Embryonic facial prominence (tissue), 1 donor: ENCODE results near the gene IL11RA.

Experiments
- DNase-seq: peaks from one replicate; pipeline ENCODE4 v3.0.0-alpha.2; 2016; ENCODE audit errors: extremely low spot score

Gene IL11RA

DNA sequence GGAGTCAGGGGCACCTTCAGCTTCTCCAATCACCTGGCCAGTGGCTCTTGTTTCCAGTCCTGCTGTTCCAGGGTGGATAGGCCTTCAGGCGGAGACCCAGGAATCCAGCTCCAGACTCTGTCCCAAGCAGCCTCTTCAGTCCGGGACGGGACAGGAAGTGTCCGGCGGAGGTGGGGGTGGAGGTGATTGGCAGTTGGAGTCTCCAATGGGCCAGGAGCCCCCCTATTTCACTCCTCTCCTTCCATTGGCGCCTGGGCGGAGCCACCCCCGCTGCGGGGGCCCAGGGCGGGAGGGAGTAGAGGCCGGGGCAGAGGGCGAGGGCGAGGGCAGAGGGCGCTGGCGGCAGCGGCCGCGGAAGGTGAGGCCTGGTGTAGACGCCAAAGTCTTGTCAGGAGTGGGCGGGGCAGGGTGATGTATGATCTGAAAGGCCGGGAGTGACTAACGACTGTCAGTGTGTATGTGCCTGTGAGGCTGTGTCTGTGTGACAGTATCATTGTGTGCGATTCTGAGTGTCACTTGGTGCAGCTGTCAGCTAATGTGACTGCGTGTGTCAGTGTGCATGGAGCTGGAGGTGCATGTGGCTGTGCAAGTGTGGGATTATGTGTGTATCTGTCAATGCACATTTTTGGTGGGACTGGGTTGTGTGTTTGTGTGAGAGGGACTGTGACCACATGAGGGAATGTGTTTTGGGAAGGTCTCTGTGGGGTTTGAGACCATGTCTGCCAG is at the start of gene IL11RA:
TSS of gene IL11RA (plus strand) at position 310 of the 726 bp plus-strand sequence. CDS start 3,033 bp downstream, outside the sequence.
- DNase-seq = no peak

DNA sequence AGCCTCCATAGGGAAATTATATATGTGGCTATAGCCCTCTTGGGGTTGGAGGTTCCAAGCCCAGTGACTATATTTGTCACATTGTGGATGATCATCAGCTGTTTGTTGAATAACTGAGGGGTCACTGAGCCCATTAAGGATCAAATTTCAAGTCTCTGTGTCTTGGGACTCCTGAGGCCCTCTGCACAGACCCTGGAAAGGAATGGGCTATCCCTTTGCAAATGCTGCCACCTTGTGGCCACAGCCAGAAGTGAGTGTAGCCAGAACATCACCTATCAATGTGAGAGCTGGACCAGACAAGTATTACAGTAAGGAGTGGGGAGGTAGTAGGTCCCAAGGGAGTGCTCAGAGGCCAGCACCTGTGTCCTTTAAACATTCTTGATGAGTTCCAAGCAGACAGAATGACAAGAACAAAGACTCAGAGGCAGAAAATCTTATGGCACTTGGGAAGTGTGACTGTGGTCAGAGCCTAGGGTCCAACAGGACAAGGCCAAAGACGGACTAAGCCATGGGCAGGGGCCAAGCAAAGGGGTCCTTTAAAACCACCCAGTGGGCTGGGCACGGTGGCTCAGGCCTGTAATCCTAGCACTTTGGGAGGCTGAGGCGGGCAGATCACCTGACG is 48.3 kb upstream of the IL11RA start:
- no peak for DNase-seq

DNA sequence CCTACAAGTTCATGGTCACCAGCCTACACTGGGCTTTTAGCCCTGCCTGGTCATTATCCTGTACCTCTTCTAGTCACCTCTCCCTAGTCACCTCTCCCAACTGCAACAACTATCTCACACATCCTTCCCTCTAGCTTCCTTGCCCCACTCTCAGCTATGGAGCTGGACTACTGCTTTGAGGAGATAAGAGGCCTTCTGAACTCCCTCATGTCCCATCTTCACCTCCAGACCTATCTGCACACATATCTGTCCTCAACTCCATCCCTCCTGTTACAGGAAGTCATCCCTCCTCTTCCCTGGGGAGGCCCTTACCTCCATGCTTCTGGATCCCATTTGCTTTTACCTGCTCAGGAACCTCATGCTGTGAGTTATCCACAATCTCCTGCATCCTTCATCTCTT is 45.8 kb upstream of the IL11RA start:
- no peak for DNase-seq

DNA sequence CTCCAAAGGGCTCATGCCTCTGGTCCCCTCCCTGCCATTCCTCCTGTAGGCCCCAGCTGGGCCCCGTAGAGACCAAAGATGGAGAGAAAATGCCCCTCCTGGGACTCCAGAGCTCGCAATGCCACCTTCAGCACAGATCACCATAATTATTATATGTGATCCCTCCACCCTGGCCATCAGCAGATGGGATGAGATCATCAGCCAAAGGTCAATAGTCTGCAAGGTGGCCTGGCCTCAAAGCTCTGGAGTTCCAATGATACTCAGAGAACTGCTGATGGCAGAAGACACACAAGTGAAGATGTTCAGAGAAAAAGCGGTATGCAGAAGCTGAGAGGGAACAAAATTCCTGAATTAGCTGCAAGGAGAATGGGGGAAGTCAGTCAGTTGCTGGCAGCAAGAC is 45.1 kb upstream of the IL11RA start:
- DNase-seq = no peak

DNA sequence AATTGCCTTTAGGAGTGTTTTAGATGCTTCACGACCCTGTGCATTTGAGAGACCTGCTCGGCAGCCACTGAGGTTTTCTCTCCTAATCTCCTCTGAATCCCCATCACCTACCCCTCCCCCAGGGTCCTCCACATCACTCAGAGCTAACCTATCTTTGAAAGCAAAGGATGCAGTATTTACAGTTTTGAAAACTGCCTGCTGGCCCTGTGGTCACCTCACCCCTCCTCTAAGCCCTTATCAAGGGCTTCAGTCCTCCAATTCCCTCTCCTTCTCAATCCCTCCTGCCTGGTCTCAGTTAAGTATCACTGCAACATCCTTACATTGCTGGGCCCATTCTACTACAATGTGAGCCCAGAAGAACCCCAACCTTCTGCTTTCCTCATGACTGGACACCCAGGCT is 44.7 kb upstream of the IL11RA start:
- no peak for DNase-seq

DNA sequence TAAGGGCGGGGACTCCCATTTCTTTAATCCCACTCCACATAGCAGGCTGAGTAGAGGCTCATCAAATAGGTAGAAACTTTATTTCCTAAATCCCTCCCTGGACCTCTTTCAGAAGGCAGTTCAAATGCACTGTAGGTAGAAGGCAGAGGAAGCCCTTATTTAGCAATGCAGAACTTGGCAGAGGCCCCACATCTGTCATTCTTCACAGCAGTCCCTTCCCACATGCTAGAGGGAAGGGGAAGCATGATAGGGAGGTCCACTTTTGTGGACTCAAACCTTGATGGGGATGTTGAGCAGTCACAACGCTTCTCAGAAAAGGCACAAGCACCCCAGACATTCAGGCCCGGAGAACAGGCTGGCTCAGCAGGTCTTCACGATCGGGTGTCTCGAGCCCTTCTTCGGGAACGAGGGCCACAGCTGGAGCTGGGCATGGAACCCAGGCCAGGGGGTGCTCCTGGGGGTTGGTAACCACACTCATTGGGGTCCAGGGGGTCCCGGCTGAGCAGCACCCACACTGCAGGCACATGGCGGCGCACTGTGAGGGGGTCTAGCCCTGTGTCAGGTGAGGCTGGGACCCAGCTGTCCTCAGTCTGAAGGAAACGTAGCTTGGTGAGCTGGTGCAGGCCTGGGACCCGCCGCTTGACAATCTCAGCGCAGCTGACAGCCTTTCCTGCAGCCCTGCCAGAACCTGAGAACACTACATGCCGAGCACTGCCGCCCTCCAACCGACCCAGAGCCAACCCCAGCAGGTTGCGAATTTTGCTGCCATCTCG is 41.4 kb upstream of the IL11RA start:
- DNase-seq = no peak

DNA sequence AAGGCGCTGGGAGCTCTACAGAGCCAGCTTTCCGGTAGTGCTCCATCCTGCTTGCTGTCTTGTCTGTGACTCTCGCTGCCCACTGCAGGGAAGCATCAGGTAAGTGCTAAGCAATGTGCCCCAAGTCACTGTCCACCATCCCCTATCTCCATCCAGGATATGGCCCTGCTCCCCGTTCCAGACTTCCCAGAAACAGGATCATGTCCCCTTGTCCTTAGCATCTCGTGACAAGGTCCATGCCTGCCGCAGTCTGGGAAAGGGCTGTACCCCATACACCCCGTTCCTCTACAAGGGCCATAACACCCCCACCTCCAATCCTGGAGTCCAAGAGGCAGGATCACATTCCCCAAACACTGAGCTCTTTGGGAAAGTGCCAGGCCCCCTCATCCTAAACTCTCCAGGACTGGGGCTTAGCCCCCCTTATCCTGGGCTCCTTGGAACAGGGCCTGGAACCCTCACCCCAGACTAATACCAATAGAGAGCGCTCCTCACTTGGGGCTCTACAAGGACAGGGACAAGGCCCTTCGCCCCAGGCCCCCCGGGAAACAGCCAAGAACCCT is 40.7 kb upstream of the IL11RA start:
- no peak for DNase-seq

DNA sequence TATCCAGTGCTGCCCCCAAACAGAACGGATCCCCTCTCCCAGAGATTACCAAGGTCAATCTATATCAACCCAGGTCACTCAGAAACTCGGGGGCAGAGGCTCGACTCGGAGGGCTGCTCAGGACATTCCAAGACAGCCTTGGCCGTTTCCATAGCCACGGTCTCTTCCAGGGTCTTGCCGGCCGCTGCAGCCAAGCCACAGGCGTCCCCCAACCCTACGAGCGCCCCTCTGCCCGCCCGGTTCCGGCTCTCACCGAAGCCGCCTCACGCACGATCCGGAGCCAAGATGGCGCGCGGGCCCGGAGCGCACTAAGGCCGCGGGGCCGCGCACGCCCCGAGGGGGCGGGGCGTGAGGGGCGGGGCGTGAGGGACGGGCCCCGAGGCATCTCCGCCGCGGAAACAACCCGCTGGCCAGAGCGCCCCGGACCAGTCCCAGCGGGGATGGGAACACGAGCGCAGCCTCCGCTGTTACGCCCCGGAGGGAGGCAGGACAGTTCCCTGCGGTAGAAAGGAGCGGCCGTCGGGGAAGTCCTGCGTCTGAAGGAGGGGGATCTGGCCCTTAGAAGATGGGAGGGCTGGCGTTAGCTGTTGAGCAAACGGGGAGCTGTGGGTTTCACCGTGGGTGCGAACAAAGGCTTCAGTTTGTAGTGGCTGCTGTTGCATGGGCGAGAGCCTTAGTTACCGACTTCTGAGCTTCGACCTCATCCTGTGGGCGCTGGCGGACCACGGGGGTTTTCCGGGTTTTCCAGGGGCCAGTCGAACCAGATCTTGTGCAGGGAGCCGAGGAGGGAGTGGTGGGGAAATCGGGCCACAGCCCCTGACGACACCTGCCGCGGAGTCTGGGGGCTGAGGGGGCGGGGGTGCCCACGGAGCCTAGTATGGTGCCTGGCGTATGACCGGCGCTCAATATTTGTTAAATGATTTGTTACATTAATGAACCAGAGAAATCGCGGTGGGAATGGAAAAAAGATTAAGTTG is 39.9 kb upstream of the IL11RA start, which contains the start of gene RPP25L:
TSS of gene RPP25L (minus strand) at position 287 of the 977 bp plus-strand sequence. CDS start 801 bp downstream, outside the sequence.
- no peak for DNase-seq

DNA sequence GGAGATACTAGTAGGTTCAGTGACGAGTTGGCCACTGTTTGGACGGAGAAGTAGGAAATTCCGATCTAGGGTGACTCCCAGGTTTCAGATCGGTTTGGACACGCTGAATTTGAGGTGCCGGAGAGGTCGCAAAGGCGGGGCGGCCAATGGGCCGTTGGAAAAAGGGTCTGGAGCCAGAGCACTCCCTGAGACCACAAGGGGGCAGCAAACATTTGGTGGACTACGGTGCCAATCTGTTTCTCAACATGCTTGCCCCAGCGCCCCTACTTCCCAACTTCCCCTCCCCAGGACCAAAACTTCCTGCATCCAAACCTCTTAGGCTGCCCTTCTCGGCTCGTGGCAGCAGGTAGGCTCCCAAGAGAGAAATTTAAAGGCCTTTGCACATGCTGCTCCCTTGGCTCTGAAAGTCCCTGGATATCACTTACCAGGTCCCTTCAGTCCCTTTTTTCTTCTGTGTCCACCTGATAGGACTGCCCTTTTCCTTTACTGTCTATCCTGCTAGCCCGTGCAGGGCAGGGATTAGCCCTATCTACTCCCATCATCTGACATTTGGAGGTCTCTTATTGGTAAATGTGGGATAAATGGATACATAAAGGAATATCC is 39.1 kb upstream of the IL11RA start:
- DNase-seq = no peak

DNA sequence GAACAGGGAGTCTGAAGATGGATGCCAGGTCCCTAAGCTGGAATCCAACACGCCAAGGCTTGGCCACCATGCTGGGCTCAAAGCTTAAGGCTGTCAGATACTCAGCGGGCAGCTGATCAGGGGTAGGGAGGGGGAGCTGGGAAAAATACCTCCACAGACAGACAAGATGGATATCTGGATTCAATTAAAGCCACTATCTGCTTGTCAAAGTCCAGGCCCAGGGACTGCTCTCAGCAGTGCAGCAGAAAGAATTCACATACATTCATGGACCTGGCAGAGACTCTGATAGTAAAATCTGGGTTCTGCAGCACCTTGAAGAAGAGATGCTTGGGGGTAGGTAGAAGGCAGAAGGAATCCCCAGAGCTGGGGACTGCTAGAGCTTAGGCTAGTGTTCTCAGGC is 36.9 kb upstream of the IL11RA start:
- DNase-seq = no peak

DNA sequence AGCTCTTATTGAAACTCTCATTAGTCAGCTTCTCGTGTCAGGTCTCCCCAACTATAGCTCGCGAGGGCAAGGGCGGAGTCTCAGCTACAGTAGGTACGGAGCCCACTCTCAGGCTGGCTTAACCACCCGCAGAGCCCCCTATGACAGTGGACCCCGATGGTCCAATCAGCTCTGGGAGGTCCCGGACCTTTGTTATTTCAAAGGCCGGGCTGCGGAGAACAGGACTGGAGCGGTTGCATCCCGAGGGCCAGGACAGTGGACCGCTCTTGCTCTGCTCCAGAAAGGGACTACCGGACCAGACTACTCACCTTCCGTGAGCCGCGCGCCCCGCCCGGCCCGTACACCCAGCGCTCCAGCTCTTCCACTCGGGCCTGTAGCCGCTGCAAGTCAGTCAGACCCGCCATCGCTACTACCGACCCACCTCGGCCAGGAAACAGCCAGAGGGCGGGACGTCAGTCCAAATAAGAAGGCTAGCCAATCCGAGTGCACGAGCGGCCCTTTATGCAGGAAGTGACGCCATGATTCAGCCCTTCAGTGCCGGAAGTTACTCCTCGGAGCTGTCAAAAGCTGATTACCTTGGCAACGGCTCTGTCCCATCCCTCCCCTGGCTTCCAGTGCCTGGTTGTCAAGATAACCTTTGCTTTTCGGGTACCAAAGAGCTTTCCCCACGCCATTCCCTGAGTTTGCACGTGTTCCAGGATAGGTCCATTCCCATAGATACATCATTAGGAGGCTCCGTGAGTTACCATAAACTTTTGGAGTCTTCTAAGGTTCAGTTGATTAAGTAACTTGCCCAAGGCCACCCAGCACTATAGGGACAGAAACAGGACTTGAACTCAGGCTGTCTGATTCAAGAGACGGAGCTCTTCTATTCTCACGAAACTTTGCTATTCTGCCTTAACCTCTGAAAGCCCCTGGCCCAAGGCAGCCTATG is 31.7 kb upstream of the IL11RA start, which contains the start of gene DCTN3:
TSS of gene DCTN3 (minus strand) at position 435 of the 934 bp plus-strand sequence. CDS start at position 404, 31 bp downstream.
- DNase-seq = peak; percentile 94

DNA sequence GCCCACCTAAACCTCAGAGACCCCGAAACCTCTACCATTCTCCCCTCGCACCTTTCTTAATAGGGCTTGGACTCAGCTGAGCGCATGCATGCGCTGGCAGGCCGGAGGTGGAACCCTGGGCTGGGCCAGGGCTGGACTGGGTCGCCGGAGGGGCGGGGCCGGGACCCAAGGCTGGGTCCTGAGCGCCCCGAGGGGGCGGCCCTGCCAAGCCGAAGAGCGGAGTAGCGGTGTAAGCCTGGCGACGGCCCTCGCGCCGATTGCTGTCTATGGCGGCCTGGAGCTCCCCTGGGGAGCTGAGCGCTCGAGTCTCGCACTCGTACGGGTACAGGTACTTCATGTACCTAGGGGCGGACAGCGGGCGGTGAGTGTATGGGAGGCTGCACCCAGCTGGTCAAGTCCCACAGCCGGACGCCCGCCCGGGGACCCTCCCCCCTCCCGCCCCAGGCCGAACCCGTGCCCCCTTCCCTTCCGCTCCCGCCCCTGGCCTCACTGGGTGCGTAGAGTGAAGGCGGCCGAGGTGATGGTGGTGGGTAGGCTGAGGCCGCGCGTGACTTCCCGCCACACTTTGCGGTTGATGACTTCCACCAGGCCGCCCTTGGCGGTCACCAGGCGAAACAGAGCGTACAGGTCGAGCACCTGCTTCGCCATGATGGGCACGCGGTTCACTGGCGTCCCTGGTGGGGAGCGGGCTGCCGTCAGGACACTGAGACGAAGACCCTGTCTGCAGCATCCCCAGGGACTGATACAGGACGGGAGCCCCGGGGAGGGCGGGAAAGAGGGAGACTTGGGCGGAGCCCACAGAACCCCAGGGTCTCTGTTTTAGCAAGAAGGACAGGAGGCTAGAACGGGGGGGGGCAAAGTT is 28.4 kb upstream of the IL11RA start:
- DNase-seq = no peak

DNA sequence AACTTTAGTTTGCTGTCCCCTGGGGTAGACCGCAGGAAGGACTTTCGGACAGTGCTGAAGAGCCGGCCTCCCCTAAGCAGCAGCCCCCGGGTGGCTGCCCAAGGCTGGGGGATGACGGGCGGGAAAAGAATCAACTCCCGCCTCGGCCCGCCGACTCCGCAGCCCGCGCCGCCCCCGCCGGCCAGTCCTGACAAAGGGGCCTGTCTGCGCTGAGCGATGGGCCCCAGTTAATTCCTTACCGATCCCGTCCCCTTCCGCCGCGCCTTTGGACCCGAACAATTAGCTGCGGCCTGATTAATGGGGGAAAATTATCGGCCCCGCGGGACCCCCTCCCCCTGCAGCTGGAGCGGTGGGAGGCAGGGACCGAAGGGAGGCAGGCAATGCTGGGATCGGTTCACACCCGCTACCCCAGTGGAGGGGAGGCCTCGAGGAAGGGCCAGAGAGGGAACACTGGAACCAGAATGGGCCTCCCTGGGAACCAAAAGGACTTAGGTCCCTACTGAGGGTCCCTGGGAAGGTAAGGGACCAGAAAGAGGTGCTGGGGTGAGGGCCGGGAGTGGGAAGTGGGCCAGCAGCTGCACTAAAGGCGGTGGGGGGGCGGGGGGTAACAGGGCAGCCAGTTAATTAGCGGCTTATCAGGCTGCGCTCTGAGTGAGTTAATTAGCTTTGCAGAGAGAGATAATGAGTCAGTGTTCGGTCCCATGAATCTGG is 27.4 kb upstream of the IL11RA start:
- no peak for DNase-seq

DNA sequence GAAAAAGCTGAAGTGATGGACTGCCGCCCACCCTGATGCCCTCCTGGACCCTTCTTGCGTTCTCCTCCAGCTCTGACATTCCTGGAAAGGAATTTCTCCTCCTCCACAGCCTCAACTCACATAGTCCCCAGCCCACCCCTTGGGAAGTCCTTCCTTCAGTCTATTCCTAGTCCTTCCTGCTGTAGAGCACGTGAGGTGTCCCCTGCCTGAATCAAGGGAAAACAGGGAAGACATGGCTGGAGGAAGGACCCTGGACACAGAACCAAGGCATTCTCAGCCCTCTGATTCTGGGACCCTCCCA is 26.8 kb upstream of the IL11RA start:
- no peak for DNase-seq

DNA sequence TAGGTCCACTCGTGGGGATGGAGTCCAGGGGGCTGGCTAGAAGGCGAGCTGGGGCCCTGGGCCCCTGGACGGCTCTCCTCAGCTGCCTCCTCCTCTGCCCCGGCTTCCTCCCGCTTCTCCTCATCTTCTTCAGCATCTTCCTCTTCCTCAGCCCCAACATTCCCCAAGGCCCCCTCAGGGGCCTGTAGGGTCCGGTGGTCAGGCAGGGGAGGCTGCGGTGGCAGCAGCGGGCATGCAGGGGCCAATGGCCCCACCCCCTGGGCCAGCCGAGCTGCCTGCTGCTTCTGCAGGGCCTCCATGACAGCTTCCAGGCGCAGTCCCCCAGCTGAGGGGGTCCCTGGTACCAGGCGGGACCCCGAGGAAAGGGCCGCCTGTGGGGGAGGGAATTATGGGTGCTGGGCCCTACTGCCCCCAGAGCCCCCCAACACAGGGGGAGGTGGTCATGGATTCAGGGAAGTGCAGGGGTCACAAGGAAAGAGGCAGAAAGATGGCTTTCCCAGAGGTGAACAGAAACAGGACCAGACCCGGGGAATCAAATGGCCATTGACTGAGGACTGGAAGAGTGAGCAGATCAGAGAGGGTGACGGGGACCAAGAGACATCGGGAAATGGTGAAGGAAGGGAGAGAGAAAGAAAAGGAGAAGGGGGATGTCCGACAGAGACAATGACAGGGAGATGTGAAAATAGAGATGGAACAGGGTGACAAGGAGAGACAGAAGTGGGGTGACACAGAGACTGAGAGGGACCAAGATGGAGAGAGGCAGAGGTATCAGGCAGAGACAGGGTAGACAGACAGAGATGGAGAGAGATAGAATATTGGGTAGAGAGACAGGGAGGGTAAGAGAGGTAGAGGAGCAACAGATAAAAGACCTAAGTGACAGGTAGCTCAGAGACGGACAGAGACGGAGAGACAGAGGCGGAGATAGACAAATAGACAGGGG is 24.0 kb upstream of the IL11RA start:
- DNase-seq = no peak

DNA sequence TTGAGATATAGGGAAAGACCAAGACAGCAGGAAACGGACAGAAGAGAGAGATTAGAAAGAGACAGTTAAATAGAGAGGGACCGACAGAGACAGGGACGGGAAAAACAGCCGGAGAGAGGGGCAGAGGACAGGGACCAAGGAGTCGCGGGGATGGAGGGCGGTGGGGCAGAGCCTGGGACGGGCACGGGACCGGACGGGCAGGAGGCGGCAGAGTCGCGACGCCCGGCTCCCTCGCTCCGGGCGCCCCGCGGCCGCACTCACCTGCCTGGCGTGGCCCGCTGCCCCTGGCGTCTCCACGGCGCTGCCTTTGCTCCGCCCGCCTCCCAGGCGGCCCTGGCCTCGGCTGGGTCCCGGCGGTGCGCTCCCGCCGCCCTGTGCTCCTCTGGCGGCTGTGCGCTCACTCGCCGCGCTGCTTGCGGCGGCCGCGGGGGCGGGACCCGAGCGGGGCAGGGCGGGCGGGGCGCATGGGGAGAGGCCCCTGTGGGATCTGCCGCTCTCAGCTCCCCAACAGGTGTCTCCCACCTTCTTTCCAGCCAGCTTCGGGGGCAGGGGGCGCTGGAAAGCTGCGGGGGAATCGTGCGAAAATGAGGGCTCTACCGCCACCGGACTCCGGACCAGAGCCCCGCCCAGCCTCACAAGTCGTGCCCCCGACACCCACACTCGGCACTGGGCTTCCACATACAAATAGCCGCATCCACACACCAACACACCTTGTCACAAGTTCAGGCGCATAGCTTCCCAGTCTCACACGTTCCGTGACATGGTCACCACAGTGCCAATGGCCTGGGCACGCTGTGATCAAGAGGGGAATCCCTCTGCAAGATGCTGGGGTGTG is 23.1 kb upstream of the IL11RA start, which contains the start of gene ARID3C:
TSS of gene ARID3C (minus strand) at position 411 of the 835 bp plus-strand sequence. CDS start 1,052 bp downstream, outside the sequence.
- DNase-seq = no peak
